HG02840 (cell line): ENCODE results near the gene HIP1.
"Not testable (repeated sequence)": the region's sequence is repeated elsewhere in the genome, so short reads cannot be mapped to it uniquely, and the experiment has no call there.

ENCODE experiments used
- ATAC-seq: cut with Tn5 transposase; IDR thresholded peaks from one replicate; pipeline ENCODE4 v1.9.1; 2021; ENCODE audit warnings: mild to moderate bottlenecking, moderate library complexity, moderate number of reproducible peaks; ENCODE audit not compliant: unreplicated experiment, low FRiP score

The HIP1 gene

GRCh38 chr7:75717746-75718145 is 21.0 kb downstream of the HIP1 start:
- ATAC-seq: not testable (repeated sequence)

- ATAC-seq: no peak
Observed at GRCh38 chr7:75716992-75717626, 21.6 kb downstream of the HIP1 start.

GRCh38 chr7:75715864-75716263 is 22.9 kb downstream of the HIP1 start:
- no peak for ATAC-seq

GRCh38 chr7:75712517-75713361 is 26.0 kb downstream of the HIP1 start:
- no peak for ATAC-seq

GRCh38 chr7:75711656-75712514 is 26.9 kb downstream of the HIP1 start:
- ATAC-seq: no peak

- no peak for ATAC-seq
Observed at GRCh38 chr7:75711076-75711475, 27.7 kb downstream of the HIP1 start.

GRCh38 chr7:75704928-75705327 is 33.8 kb downstream of the HIP1 start:
- no peak for ATAC-seq

- ATAC-seq: no peak
Observed at GRCh38 chr7:75702515-75702914, 36.2 kb downstream of the HIP1 start.

- ATAC-seq: no peak
Observed at GRCh38 chr7:75699993-75700392, 38.7 kb downstream of the HIP1 start.

- no peak for ATAC-seq
Observed at GRCh38 chr7:75698358-75698757, 40.4 kb downstream of the HIP1 start.

GRCh38 chr7:75696263-75697037 is 42.3 kb downstream of the HIP1 start:
- ATAC-seq: no peak

GRCh38 chr7:75694638-75695399 is 43.9 kb downstream of the HIP1 start:
- no peak for ATAC-seq

- not testable (repeated sequence) for ATAC-seq
Observed at GRCh38 chr7:75693668-75694067, 45.1 kb downstream of the HIP1 start.

- ATAC-seq: no peak
Observed at GRCh38 chr7:75691793-75692543, 46.8 kb downstream of the HIP1 start.

GRCh38 chr7:75690121-75690523 is 48.6 kb downstream of the HIP1 start:
- ATAC-seq: no peak

GRCh38 chr7:75689246-75690099 is 49.3 kb downstream of the HIP1 start:
- ATAC-seq: no peak

GRCh38 chr7:75688200-75689136 is 50.3 kb downstream of the HIP1 start:
- no peak for ATAC-seq
